Stimulated activated CD8-positive, alpha-beta memory T cell treated with anti-CD3 and anti-CD28 coated beads, Interleukin-15, amount 100 ng/mL, for 1 hour (primary cell): Measurements from ENCODE around the gene IL1RAPL1.

Experiments used
- DNase-seq: peaks from one replicate; pipeline ENCODE4 v3.0.0-alpha.2; 2020; ENCODE audit warnings: low read depth

Gene IL1RAPL1

DNA sequence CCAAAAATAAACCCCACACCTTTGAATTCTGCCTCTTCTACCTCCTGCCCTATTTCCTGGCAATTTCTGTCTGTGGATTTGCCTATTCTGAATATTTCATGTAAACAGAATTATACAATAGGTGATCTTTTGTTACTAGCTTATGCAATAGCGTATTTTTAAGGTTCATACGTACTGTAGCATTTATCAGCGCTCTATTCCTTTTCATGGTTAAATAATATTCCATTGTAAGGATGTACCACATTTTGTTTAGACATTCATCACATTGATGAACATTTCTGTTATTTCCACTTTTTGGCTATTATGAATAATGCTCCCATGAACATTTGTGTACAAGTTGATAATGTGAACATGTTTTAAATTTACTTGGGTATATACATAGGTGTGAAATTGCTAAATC lies 847.7 kb downstream of the IL1RAPL1 start:
- DNase-seq, result no peak

DNA sequence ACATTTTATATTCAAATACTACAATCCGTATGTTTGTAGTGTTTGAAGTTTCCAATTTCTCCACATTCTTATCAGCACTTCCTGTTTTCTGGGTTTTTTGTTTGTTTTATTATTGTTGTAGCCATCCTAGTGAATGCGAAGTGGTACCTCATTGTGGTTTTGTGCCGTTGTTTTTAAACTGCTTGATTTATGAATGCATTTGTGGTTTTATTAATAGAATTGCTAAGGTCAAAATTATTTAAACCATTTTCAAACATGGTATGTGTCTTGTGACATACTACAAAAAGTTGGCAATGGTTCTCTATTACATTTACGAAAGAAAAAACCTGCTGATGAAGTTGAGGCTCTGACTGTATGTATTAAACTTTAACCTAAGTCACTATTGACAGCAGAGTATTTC lies 848.1 kb downstream of the IL1RAPL1 start:
- DNase-seq, result no peak

DNA sequence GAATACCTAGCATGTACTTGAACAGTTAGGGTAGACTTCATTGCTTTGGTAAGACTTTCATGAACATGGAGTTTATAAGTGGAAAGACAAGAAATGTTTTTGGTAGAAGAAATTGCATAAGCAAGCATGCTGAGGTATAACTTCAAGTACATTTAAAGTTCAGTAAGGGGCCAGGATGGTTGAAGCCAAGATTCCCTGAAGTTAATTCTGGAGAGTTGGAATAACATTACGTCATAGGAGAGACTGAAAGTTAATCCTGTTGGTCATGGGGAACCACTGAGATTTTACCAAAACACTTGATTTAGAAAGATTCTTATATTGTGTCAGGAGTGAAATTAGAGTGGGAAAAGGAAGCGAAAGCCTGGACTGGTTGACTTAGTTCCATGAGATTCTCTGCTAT lies 860.6 kb downstream of the IL1RAPL1 start:
- no peak for DNase-seq

DNA sequence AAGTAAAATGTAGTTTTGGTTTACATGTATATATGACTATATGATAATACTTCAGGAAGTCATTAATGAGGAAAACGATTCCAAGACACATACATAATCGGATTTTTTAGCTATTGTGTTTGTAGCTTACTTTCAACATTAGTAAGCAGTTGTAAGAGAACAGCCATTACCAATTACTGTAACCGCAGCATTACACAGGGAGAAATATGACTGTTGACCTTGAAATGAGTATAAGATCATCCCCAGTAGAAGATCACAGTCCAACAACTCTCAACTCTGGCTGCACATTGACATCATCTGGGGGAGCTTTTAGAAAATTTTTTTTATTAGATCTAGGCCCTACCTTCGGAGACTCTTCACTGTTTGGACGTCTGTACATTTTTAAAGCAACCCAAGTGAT lies 866.1 kb downstream of the IL1RAPL1 start:
- DNase-seq, result no peak

DNA sequence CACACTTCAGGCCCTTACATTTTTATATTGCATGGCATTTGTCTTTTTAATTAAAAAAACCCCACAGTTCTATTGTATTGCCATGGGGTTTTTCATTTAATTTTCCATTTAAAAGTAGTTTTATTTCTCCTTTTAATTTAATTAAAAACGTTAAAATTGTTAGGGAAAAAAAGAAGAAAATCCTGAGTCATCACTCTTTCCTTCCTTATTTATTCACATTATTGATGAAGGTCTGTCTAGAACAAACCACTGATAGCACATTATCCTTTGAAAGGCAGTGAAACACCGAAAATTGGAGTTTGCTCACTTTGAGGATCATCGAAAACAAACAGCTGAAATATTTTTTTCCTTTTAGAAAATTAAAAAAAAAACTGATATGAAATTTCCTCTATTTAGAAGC lies 868.5 kb downstream of the IL1RAPL1 start:
- no peak for DNase-seq

DNA sequence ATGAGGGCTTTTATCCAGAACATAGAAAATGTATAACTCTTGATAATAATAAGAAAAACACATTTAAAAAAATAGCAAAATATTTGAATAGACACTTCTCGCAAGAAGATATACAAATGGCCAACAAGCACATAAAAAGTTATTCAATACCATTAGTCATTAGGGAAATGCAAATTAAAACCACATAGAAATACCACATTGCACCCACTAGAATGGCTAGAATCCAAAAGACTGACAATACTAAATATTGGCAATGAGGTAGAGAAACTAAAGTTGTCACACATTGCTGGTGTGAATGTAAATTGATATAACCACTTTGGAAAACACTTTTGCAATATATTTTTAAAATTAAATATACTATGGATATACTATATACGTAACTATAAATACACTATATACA lies 873.8 kb downstream of the IL1RAPL1 start:
- DNase-seq, result no peak

DNA sequence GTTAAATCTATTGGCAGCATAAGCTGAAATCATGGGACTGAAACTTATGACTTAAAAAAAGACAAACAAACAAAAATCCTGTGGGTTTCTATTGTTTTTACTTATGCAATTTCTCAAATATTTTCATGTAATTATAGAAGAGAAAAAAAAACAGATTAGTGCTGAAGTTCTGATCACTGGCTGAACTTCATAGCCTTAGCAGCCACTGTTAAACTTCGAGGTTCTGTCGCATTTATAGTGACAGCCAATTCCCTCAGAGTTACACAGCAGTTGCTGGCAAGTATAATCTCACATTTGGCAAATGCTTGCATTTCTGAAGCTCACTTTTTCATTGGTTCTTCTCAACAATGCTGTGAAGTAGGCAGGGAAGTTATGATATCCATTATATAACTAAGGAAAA lies 879.2 kb downstream of the IL1RAPL1 start:
- no peak for DNase-seq

DNA sequence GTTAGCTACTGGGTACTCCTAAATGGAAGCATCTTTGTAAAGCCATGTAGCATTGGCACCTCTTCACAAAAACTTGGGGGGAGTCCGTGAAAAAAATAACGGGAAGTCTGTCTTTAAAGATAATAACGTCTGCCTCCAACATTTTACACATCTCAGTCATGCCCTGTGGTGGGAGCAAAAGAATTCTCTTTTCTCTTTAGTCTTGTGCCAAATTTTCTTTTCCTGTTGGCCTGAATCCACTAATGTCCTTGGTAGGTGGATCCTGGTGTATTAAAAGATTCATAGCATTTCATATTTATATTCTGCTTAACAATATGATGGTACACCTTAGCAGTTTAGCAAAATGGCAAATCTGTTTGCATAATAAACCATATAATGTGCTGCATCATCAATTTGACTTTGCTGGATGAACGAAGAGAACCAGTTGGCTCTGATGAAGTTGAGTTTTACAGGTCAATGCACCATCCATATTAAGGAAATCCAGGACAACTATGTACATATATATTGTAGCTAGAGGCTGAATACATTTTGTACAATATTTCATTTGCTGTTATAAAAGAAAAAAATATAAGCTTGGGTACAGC lies 881.8 kb downstream of the IL1RAPL1 start:
- no peak for DNase-seq

DNA sequence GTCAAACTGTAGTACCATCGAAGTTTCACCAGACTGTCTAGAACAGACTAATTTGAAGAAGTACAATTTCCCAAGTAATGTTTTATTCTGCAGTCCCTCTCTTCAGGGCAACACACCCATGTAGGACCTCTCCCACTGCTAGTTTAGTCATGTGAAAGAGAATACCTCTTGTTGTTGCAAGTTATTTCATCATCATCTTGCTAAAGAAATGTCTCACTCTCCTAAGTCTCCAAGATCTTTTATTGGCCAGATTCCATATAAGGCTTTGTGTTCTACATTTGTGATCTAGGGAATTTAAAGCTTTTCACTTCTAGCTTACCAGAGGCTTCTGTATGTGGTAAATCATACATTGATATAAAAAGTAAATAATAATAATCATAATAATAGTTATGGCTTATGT lies 882.8 kb downstream of the IL1RAPL1 start:
- DNase-seq, result no peak

DNA sequence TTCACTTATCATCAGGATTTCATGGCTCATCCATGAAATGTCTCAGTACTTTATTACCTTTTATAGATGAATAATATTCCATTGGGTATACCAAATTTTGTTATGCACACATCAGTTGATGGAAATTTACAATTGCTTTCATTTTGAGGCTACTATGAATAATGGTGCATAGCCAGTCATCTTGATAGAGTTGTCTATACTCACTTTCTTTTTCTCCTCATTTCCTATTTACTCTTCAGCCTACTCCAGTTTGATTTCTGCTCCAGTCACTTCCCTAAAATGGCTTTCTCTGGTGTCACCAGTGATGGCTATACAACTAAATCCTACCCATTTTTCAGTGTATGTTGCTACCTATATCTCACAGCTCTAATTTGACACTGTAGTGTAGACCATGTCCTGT lies 884.6 kb downstream of the IL1RAPL1 start:
- no peak for DNase-seq

DNA sequence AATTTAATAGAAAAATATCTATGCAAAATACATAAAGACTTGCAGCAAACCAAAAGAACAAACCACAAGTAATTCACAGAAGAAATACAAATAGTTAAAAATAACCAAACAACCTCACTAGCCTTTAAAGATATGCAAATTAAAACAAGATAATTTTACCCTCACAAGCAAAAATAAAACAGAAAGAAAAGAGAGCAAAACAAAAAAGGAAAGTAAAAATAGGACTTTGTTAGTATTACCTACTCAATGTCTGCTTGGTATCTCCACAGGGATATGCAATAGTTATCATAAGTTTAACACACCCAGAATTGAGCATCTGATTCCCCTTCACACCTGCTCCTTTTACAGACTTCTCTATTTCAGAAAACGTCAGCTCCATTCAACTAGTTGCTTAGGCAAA lies 890.6 kb downstream of the IL1RAPL1 start:
- no peak for DNase-seq

DNA sequence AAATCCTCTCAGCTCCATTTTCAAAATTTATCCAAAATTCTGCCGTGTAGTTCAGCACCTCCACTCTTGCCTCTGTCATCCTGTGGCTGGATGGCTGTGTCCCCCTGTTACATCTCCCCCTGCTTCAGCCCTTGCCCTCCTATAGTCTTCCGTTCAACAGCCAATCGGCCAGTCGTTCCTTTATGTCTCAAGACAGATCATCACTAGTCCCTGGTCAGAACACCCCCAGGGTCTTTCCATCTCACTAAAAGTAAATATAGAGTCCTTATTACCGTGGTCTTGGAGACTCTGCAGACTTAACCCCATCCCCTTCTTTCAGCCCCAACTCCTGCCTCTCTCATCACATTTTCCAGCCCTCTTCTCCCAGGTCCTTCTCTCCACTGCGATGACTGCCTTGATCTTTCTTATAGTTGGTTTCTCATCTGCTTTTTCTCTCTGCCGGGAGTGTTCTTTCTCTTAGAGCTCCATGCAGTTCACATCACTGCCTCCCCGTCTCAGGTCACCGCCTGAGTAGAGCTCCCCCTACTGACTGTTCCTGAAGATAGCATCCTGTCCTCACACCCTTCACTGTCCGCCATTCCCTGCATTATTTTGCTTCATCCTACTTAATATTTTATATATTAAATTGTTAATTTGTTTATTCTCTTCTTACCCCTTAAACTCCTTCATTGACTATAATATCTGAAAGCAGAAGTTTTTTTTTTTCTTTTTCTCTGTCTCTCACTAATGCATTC lies 891.3 kb downstream of the IL1RAPL1 start:
- no peak for DNase-seq

DNA sequence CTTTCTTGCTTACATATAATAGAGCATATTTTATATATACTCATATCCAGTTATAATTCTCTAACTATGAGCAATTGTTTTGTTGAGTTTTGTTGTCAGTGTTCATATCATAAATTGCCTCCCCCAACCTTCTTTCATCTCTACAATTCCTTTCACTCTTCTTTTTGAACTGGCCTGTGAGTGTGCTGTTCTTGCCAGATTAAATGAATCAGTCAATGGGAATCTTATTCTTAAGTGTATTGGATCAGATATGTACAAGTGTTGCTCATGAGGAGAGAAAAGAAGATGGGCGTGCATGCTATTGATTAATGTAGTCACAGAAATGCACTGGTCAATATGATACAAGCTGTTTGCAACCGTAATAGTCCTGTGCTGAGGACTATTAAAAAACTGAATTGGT lies 900.0 kb downstream of the IL1RAPL1 start:
- no peak for DNase-seq

DNA sequence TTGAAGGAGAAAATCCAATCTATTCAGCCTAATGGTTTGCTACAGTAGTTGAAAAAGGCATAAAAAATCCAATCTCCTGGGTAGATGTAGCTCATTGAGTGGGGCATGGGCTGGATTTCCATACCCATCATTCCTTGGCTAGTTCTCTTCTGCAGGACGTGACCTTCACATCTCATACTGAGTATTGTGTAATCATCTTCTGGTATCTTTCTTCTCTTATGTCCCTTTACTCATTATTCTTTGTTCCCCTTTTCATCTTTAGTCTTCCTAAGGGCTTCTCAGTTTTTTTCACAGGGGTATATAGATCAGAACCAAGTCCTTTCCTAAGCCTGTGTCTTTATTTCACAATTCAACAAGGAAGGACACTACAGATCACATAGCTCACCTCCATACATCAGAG lies 900.5 kb downstream of the IL1RAPL1 start:
- no peak for DNase-seq

DNA sequence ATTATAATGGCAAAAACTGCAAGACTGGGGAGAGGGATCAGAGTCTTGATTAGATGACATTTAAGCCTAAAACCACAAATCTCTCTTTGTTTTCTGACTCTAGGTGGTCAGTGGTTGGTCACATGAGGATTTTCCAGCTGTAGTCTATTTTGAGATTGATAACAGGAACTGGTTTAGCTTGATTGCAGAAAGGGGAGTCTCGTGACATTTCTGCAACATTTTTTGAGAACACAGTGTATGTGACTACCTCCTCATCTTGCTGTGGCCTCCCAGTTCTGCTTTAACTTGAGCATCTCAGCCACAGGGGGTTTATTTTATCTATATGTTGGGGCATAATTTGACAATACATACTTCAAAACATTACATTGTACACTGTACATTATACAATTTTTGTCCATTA lies 901.7 kb downstream of the IL1RAPL1 start:
- DNase-seq, result no peak

DNA sequence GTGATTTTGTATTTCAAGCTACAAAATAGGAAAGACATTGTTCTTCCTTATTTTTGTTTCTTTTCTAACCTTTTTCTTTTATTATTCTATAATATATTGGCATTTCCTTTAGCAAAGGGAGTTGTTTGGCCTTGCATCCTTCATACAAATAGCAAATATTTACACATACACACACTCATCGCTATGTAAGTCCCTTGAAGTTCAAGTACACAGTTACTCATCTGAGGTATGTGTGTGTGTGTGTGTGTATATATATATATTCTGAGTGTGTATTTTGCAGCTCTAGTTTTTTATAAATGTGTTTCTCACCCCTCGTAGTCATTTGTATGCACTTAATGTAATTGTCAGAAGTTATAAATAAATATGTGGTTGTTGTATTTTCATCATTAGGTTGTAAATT lies 903.4 kb downstream of the IL1RAPL1 start:
- DNase-seq, result no peak

DNA sequence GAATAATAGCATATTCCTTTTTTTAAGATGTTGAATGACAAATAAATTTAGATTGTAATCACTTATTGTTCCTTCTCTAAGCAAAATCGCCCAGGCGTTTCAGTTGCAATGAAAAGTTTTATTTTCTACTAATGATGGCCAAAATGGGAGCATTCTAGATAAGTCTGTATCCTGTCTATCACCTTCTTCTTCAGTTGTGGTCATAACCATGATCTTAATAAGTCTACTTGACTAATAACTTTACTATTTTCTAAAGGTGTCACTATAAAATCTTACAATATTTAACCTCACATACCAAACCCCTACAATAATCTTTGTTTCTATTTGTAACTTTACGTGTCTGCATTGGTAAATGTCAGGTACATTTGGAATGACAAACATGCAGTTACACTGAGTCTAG lies 904.4 kb downstream of the IL1RAPL1 start:
- no peak for DNase-seq

DNA sequence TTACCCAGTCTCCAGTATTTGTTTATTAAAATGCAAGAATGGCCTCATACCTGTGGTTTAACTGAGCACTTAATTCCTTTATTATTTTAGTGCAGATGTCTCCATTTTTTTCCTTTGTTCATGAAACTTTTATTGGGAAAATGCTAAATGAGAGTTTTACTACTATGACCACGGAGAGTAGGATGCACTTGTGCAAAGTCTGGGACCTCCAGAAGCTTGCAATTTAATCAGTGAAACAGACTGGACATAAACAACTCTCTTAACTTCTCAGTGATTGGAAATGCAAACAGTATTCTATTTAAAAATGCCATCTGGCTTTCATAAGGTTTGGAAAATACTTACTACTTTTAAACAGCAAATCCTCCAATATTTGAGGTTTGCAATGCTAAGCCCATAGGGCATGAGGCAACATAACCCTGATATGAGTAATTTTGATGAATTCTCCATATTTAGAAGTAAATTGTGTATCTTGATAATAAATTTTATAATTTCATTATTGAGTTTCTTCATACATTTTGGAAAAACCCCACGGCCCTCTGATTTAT lies 909.5 kb downstream of the IL1RAPL1 start:
- DNase-seq, result no peak

DNA sequence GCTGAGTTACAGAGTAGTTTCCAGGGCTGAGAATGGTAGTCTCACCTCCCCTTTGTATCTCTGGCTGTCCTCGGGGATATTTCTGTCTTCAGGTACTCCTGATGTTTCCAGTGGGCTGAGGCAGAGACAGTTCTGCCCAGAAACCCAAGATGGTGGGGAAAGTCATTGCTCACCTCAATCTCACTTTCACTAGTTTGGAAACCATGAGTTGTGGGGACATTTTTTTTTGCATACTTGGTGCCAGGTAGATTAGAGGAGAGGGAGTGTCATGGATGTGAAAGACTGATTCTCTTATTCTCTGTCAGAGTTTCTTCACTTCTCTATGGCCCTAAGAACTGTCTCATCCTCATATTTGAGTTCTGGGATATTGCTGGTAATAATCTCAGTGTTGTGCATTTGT lies 919.5 kb downstream of the IL1RAPL1 start:
- DNase-seq, result no peak

DNA sequence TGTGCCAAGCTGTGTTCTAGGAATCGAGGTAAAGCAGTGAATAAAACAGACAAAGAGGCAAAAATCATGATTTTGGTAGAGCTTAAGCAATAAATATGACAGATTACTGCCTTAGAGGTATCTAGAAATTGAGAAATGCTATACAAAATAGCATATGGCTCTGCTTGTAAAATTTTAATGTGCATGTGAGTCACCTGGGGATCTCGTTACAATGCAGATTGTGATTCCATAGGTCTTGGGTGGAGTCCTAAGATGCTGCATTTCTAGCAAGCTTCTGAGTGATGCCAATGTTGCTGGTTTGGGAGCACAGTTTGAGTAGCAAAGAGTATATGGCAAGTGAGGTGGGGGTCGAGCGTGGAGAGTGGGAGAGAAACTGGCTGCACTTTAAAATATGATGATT lies 930.9 kb downstream of the IL1RAPL1 start:
- DNase-seq, result no peak

DNA sequence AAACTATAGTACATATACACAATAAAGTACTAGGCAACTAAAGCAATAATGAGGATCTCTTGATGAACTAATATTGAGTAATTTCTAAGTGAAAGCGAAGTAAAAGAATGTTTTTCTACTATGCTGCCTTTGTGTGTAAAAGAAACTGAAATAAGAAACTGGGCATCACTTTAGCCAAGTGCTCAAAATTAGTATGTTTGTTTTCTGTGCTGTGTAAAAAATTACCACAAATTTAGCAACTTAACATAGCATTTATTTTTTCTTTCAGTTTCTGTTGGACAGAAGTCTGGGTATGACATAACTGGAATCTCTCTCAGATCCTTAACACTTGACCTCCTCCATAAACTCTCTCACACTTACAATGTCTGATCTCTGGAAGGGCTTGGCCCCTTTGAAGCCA lies 941.0 kb downstream of the IL1RAPL1 start:
- DNase-seq, result no peak

DNA sequence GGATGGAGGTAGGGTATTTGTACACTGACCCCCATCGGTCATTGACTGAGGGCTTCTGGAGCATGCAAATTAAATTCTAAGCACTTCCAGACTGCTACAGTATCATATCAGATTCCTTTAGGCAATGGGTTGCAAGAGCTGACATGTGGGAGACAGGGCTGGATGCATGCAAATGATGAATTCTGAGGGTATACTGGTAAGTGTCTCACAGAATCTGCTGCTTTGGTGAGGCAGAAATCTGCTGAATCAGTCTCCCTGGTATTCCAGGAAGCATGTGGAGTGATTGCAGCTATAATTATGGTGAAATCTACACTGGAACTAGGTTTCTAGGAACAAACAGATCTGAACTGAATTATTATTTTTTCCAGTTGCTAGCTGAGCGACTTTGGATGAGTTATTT lies 943.3 kb downstream of the IL1RAPL1 start:
- no peak for DNase-seq

DNA sequence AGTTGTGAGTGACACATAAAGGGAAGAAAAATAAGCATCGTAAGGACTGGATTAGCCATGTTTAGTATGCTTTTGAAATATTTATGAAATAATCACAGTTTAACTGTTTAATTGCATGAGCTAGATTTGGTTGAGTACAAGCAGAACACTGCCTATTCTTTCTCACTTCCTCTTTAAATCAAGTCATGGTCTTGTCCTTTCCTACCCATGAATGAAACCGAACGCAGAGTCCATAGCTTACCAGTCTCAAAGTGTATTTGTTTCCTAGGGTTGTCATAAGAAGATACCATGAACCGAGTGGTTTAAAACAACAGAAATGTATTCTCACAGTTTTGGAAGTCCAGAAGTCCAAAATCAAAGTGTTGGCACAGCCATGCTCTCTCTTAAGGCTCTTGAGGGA lies 944.1 kb downstream of the IL1RAPL1 start:
- DNase-seq, result no peak
